ENCODE results near the gene GJD4. TPM values are rescaled to one million over a fixed set of nuclear protein-coding genes. Genes with fewer than 3 reads are reported as not detected.

Gene GJD4
- total RNA-seq: not detected in 2 replicates

GRCh38 chr10:35605191-35605590 lies at the start of gene GJD4:
TSS of gene GJD4 (plus strand) at chr10:35605341. CDS start at chr10:35605568, 227 bp downstream.

GRCh38 chr10:35642035-35642792 lies 37.1 kb downstream of the GJD4 start, which contains the start of gene FZD8:
TSS of gene FZD8 (minus strand) at chr10:35642296. CDS start at chr10:35641429, 867 bp downstream.

Other genes starting within 250 kb of the GJD4 start
- 15.3 and 22.5 TPM in 2 replicates for gene FZD8, start 37.0 kb downstream of the GJD4 start, total RNA-seq